Measurements from ENCODE around the gene CCDC136.
A peak's percentile ranks its signal among the peaks of the same experiment; 100 is the strongest.

Gene CCDC136

GRCh38 chr7:128815289-128815942 lies 23.6 kb downstream of the CCDC136 start:
- no peak overlapping the region for H3K4me3 ChIP-seq (ENCODE audit: low read depth in 1 of 5, low read length in 5 of 5)
- no peaks in the 10 kb centered on the region for H3K27me3 ChIP-seq (ENCODE audit: control insufficient read depth in 5 of 5, insufficient read depth in 4 of 5, low read length in 5 of 5)
- no peak overlapping the region for H3K9ac ChIP-seq (ENCODE audit: low read length in 5 of 5)
- H3K36me3 ChIP-seq (ENCODE audit: control insufficient read depth in 5 of 5, insufficient read depth in 5 of 5, low read length in 5 of 5): no peaks in the 10 kb centered on the region
- H3K4me1 ChIP-seq (ENCODE audit: control insufficient read depth in 5 of 5, insufficient read depth in 5 of 5, low read length in 5 of 5): peaks cover 0 to 23% (median 6%) of the 10 kb centered on the region in 5 donors
- no peak overlapping the region for H3K27ac ChIP-seq (ENCODE audit: low read depth, low read length)
- H3K9me3 ChIP-seq (ENCODE audit: control insufficient read depth in 5 of 5, low read length in 5 of 5): no peaks in the 10 kb centered on the region

GRCh38 chr7:128818694-128819093 lies 26.9 kb downstream of the CCDC136 start:
- no peaks in the 10 kb centered on the region for H3K36me3 ChIP-seq (ENCODE audit: control insufficient read depth in 5 of 5, insufficient read depth in 5 of 5, low read length in 5 of 5)
- H3K9ac ChIP-seq (ENCODE audit: low read length in 5 of 5): no peak overlapping the region
- H3K4me3 ChIP-seq (ENCODE audit: low read depth in 1 of 5, low read length in 5 of 5): no peak overlapping the region
- H3K9me3 ChIP-seq (ENCODE audit: control insufficient read depth in 5 of 5, low read length in 5 of 5): no peaks in the 10 kb centered on the region
- no peaks in the 10 kb centered on the region for H3K27me3 ChIP-seq (ENCODE audit: control insufficient read depth in 5 of 5, insufficient read depth in 4 of 5, low read length in 5 of 5)
- peaks cover 0 to 10% (median 0%) of the 10 kb centered on the region in 5 donors for H3K4me1 ChIP-seq (ENCODE audit: control insufficient read depth in 5 of 5, insufficient read depth in 5 of 5, low read length in 5 of 5)
- no peak overlapping the region for H3K27ac ChIP-seq (ENCODE audit: low read depth, low read length)

- no peak overlapping the region for H3K9ac ChIP-seq (ENCODE audit: low read length in 5 of 5)
- no peaks in the 10 kb centered on the region for H3K36me3 ChIP-seq (ENCODE audit: control insufficient read depth in 5 of 5, insufficient read depth in 5 of 5, low read length in 5 of 5)
- H3K27ac ChIP-seq (ENCODE audit: low read depth, low read length): no peak overlapping the region
- H3K9me3 ChIP-seq (ENCODE audit: control insufficient read depth in 5 of 5, low read length in 5 of 5): no peaks in the 10 kb centered on the region
- H3K4me1 ChIP-seq (ENCODE audit: control insufficient read depth in 5 of 5, insufficient read depth in 5 of 5, low read length in 5 of 5): no peaks in the 10 kb centered on the region
- no peak overlapping the region for H3K4me3 ChIP-seq (ENCODE audit: low read depth in 1 of 5, low read length in 5 of 5)
- H3K27me3 ChIP-seq (ENCODE audit: control insufficient read depth in 5 of 5, insufficient read depth in 4 of 5, low read length in 5 of 5): no peaks in the 10 kb centered on the region
Measured at GRCh38 chr7:128821724-128822123, 30.0 kb downstream of the CCDC136 start.

GRCh38 chr7:128826512-128826911 lies 34.7 kb downstream of the CCDC136 start:
- H3K4me1 ChIP-seq (ENCODE audit: control insufficient read depth in 5 of 5, insufficient read depth in 5 of 5, low read length in 5 of 5): peaks cover 5 to 34% (median 29%) of the 10 kb centered on the region in 5 donors
- H3K27me3 ChIP-seq (ENCODE audit: control insufficient read depth in 5 of 5, insufficient read depth in 4 of 5, low read length in 5 of 5): peaks cover 2 to 11% (median 6%) of the 10 kb centered on the region in 5 donors
- H3K9ac ChIP-seq (ENCODE audit: low read length in 5 of 5): no peak overlapping the region
- H3K36me3 ChIP-seq (ENCODE audit: control insufficient read depth in 5 of 5, insufficient read depth in 5 of 5, low read length in 5 of 5): no peaks in the 10 kb centered on the region
- H3K27ac ChIP-seq (ENCODE audit: low read depth, low read length): no peak overlapping the region
- H3K4me3 ChIP-seq (ENCODE audit: low read depth in 1 of 5, low read length in 5 of 5): no peak overlapping the region
- H3K9me3 ChIP-seq (ENCODE audit: control insufficient read depth in 5 of 5, low read length in 5 of 5): no peaks in the 10 kb centered on the region

GRCh38 chr7:128826916-128827247 lies 35.1 kb downstream of the CCDC136 start:
- Histone ChIP-seq H3K36me3 (ENCODE audit: control insufficient read depth in 5 of 5, insufficient read depth in 5 of 5, low read length in 5 of 5) (no peaks in the 10 kb centered on the region), H3K9ac (ENCODE audit: low read length in 5 of 5) (no peak overlapping the region), H3K27me3 (ENCODE audit: control insufficient read depth in 5 of 5, insufficient read depth in 4 of 5, low read length in 5 of 5) (peaks cover 4 to 14% (median 6%) of the 10 kb centered on the region in 5 donors), H3K4me1 (ENCODE audit: control insufficient read depth in 5 of 5, insufficient read depth in 5 of 5, low read length in 5 of 5) (peaks cover 5 to 38% (median 33%) of the 10 kb centered on the region in 5 donors), H3K4me3 (ENCODE audit: low read depth in 1 of 5, low read length in 5 of 5) (no peak overlapping the region), H3K27ac (ENCODE audit: low read depth, low read length) (no peak overlapping the region), H3K9me3 (ENCODE audit: control insufficient read depth in 5 of 5, low read length in 5 of 5) (no peaks in the 10 kb centered on the region)

- Histone ChIP-seq H3K27ac (ENCODE audit: low read depth, low read length) (peak overlapping the region; percentile 60), H3K9me3 (ENCODE audit: control insufficient read depth in 5 of 5, low read length in 5 of 5) (no peaks in the 10 kb centered on the region), H3K4me1 (ENCODE audit: control insufficient read depth in 5 of 5, insufficient read depth in 5 of 5, low read length in 5 of 5) (peaks cover 5 to 41% (median 37%) of the 10 kb centered on the region in 5 donors), H3K4me3 (ENCODE audit: low read depth in 1 of 5, low read length in 5 of 5) (no peak overlapping the region), H3K36me3 (ENCODE audit: control insufficient read depth in 5 of 5, insufficient read depth in 5 of 5, low read length in 5 of 5) (no peaks in the 10 kb centered on the region), H3K27me3 (ENCODE audit: control insufficient read depth in 5 of 5, insufficient read depth in 4 of 5, low read length in 5 of 5) (peaks cover 4 to 18% (median 9%) of the 10 kb centered on the region in 5 donors), H3K9ac (ENCODE audit: low read length in 5 of 5) (peak overlapping the region in 2 of 5 donors; percentile 5 to 36)
Measured at GRCh38 chr7:128827248-128827958, 35.6 kb downstream of the CCDC136 start.

GRCh38 chr7:128827971-128828711 lies 36.4 kb downstream of the CCDC136 start:
- H3K9me3 ChIP-seq (ENCODE audit: control insufficient read depth in 5 of 5, low read length in 5 of 5): no peaks in the 10 kb centered on the region
- H3K27me3 ChIP-seq (ENCODE audit: control insufficient read depth in 5 of 5, insufficient read depth in 4 of 5, low read length in 5 of 5): peaks cover 4 to 25% (median 15%) of the 10 kb centered on the region in 5 donors
- H3K27ac ChIP-seq (ENCODE audit: low read depth, low read length): peak overlapping the region; percentile 60
- H3K36me3 ChIP-seq (ENCODE audit: control insufficient read depth in 5 of 5, insufficient read depth in 5 of 5, low read length in 5 of 5): no peaks in the 10 kb centered on the region
- H3K4me1 ChIP-seq (ENCODE audit: control insufficient read depth in 5 of 5, insufficient read depth in 5 of 5, low read length in 5 of 5): peaks cover 5 to 48% (median 43%) of the 10 kb centered on the region in 5 donors
- no peak overlapping the region for H3K4me3 ChIP-seq (ENCODE audit: low read depth in 1 of 5, low read length in 5 of 5)
- peak overlapping the region in 2 of 5 donors; percentile 5 to 36 for H3K9ac ChIP-seq (ENCODE audit: low read length in 5 of 5)

GRCh38 chr7:128829391-128830166 lies 37.8 kb downstream of the CCDC136 start:
- Histone ChIP-seq H3K4me3 (ENCODE audit: low read depth in 1 of 5, low read length in 5 of 5) (peak overlapping the region in 4 of 5 donors; percentile 39 to 66 (median 50)), H3K4me1 (ENCODE audit: control insufficient read depth in 5 of 5, insufficient read depth in 5 of 5, low read length in 5 of 5) (peaks cover 7 to 55% (median 45%) of the 10 kb centered on the region in 5 donors), H3K27me3 (ENCODE audit: control insufficient read depth in 5 of 5, insufficient read depth in 4 of 5, low read length in 5 of 5) (peaks cover 4 to 25% (median 16%) of the 10 kb centered on the region in 5 donors), H3K9ac (ENCODE audit: low read length in 5 of 5) (no peak overlapping the region), H3K9me3 (ENCODE audit: control insufficient read depth in 5 of 5, low read length in 5 of 5) (no peaks in the 10 kb centered on the region), H3K36me3 (ENCODE audit: control insufficient read depth in 5 of 5, insufficient read depth in 5 of 5, low read length in 5 of 5) (no peaks in the 10 kb centered on the region), H3K27ac (ENCODE audit: low read depth, low read length) (no peak overlapping the region)

GRCh38 chr7:128830231-128831177 lies 38.7 kb downstream of the CCDC136 start, which contains the start of gene FLNC:
Gene FLNC, plus strand, starts transcription at chr7:128830406. Its CDS starts 232 bp downstream, at chr7:128830638.
- Histone ChIP-seq H3K27me3 (ENCODE audit: control insufficient read depth in 5 of 5, insufficient read depth in 4 of 5, low read length in 5 of 5) (peaks cover 4 to 25% (median 16%) of the 10 kb centered on the region in 5 donors), H3K9me3 (ENCODE audit: control insufficient read depth in 5 of 5, low read length in 5 of 5) (no peaks in the 10 kb centered on the region), H3K36me3 (ENCODE audit: control insufficient read depth in 5 of 5, insufficient read depth in 5 of 5, low read length in 5 of 5) (peaks cover 0 to under 1% (median 0%) of the 10 kb centered on the region in 5 donors), H3K4me3 (ENCODE audit: low read depth in 1 of 5, low read length in 5 of 5) (peak within 1 kb of the TSS; percentile 44 to 67 (median 62)), H3K4me1 (ENCODE audit: control insufficient read depth in 5 of 5, insufficient read depth in 5 of 5, low read length in 5 of 5) (peaks cover 7 to 55% (median 45%) of the 10 kb centered on the region in 5 donors), H3K9ac (ENCODE audit: low read length in 5 of 5) (peak within 1 kb of the TSS in 2 of 5 donors; percentile 8 to 64), H3K27ac (ENCODE audit: low read depth, low read length) (peak within 1 kb of the TSS; percentile 23)
